HG02840 (cell line): Measurements from ENCODE around the gene CR2.
"Not testable (repeated sequence)": the region's sequence is repeated elsewhere in the genome, so short reads cannot be mapped to it uniquely, and the experiment has no call there.

Experiments
- ATAC-seq: cut with Tn5 transposase; IDR thresholded peaks from one replicate; pipeline ENCODE4 v1.9.1; 2021; ENCODE audit warnings: mild to moderate bottlenecking, moderate library complexity, moderate number of reproducible peaks; ENCODE audit not compliant: unreplicated experiment, low FRiP score

CR2 gene

GRCh38 chr1:207440626-207441025 lies 13.5 kb upstream of the CR2 start:
- ATAC-seq, result no peak

GRCh38 chr1:207444514-207445217 lies 9.5 kb upstream of the CR2 start:
- ATAC-seq, result no peak

GRCh38 chr1:207453710-207454045 lies 450 bp upstream of the CR2 start:
- peak; percentile 14 for ATAC-seq

- ATAC-seq, result no peak
These were observed 1.1 kb downstream of the CR2 start for GRCh38 chr1:207455183-207455754.

GRCh38 chr1:207458414-207458813 lies 4.3 kb downstream of the CR2 start:
- ATAC-seq, result no peak

GRCh38 chr1:207459008-207459407 lies 4.9 kb downstream of the CR2 start:
- ATAC-seq, result no peak

DNA sequence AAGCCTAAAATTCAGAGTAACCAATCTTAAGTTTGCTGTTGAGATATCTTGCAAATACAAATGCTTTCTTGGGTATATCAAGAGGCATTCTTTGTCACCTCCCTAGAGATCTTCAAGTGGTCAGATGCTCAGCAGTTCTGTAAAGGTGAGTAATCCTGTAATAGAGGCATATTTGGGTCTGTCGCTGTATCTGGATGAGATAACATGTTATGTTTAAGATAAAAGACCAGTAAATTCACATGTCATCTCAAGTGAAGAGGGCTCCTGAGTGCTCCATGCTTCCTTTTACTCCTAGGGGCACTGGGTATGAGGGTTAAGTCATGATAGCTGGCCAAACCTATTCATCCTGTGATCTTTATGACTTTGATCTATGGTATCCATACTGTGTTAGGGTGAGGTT lies 7.5 kb downstream of the CR2 start:
- ATAC-seq, result no peak

GRCh38 chr1:207462535-207462934 lies 8.4 kb downstream of the CR2 start:
- ATAC-seq, result no peak

GRCh38 chr1:207463021-207463420 lies 8.9 kb downstream of the CR2 start:
- ATAC-seq, result no peak

DNA sequence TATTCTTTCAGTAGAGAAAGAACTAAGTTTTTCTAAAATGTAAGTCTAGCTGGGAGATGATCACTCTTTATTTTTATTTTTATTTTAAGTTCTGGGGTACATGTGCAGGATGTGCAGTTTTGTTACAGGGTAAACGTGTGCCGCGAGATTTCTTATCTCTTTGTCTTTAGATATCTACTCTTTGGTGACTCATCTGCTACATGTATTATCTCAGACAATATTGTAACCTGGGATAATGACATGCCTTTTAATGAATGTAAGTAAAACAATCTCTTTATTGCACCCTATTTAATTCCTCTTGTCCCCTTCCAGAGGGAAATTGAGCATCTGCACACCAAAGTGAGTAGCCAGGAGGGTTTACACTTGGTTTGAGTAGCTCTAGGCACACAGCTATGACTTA lies 9.4 kb downstream of the CR2 start:
- ATAC-seq, result no peak

DNA sequence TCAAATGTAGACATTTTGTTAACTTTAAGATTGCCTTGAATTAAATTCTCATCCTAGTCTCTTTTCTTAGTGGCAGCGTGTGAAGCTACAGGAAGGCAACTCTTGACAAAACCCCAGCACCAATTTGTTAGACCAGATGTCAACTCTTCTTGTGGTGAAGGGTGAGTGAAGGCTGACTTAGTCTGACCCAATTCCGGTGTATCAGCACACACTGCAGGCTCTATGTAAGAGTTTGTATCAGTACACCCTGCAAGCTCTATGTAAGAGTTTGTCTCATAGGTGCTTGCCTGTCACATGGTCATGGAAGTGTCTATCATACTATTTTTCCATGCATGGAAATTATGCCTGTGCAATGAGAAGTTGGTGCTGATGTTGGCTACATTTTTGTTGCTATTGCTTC lies 16.8 kb downstream of the CR2 start:
- ATAC-seq, result no peak

GRCh38 chr1:207474210-207474609 lies 20.1 kb downstream of the CR2 start:
- ATAC-seq, result no peak

- ATAC-seq, result no peak
These were observed 32.1 kb downstream of the CR2 start for GRCh38 chr1:207486198-207486597.

GRCh38 chr1:207487636-207488035 lies 33.5 kb downstream of the CR2 start:
- no peak for ATAC-seq

DNA sequence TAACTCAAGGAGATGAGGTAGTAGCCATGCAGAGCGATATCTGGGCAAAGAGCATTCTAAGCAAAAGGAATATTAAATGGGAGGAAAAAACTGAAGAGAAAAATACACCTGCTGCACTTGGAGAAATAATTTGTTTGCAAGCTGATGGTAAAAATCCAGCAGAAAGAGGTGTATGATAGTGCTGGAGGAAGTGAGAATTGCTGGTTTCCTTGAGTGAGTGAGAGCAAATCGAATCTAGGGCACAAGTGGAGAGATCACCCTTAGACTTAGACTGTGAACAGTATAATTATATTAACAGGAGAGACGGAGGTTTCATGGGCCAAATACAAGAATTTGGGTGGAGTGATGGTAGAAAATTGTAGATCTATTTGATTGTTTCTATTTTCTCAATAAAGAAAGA lies 39.1 kb downstream of the CR2 start:
- no peak for ATAC-seq

DNA sequence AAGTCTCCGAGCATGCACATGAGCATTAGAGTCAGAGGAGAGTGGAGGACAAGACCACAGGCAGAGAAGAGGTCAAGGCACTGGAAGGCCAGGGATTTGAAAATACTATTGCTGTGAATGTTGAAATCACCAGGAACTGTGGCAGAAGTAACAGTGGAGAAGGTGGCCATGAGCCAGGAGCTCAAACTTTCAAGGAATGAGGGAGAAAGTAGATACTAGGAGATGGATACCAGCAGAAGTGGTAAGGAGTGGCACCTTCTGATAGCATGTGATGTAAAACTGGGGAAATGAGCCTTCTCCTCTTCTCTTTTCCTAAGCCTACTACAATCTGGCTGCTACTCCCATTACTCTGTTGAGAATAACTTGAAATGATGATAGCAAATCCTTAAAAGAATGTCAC lies 40.0 kb downstream of the CR2 start:
- no peak for ATAC-seq

- ATAC-seq, result not testable (repeated sequence)
These were observed 41.2 kb downstream of the CR2 start for GRCh38 chr1:207495281-207495680.

DNA sequence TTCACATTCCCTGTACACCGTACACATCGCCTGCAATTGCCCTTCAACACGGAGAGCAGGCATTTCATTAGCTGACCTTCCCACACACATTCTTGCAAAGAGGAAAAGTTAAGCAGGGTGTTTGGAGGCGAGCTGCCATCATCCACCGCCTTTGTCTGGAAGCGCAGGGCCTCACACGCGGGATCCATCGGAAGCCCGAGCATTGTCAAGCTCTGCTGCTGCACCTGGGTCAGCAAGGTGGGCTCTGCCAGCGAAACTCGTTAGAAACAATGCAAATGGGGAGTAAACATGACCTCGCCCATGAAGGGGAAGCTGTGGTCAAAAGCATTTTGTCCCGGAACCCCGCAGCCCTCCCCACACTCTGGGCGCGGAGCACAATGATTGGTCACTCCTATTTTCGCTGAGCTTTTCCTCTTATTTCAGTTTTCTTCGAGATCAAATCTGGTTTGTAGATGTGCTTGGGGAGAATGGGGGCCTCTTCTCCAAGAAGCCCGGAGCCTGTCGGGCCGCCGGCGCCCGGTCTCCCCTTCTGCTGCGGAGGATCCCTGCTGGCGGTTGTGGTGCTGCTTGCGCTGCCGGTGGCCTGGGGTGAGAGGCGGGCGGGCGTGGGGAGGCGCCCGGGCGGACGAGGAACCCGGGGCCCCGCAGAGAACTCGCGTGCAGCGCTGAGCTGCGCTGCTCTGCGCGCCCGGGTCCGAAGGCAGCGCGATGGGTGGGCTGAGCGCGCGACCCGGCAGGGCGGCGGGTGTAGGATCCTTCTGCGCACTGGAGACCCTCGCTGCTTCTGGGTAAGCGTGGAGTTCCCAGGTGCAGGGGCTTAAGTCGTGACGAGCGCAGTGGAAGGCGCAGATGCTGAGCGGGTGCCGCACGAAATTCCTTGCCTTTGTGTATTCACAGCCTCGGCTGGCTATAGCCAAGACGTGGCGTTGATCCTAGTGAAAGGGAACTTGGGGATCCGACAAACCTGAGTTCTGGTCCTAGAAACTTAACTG lies 42.0 kb downstream of the CR2 start, which contains the start of gene CR1:
Gene CR1, plus strand, starts transcription at position 357 of the 992 bp plus-strand sequence. Its CDS starts 111 bp downstream, at position 468.
- peak; percentile 43 for ATAC-seq

GRCh38 chr1:207497941-207498340 lies 43.8 kb downstream of the CR2 start:
- ATAC-seq, result no peak

DNA sequence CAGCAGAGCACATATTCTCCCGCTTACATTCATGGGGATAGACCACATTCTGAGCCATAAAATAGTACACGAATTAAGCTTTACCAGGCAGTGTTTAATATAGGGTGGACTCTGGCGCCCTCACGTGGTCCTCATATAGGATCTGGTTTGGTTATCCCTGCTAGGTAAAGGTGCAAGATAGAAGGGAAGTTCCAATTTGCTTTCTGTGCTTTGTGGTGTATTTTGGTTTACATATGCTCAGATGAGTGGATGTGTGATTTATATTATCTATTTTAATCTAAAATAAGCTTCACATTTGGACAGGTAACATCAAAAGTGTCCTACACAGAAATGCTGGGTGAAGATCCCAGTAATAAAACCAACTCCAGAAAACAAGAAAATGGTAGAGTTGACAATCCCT lies 45.4 kb downstream of the CR2 start:
- ATAC-seq, result no peak

DNA sequence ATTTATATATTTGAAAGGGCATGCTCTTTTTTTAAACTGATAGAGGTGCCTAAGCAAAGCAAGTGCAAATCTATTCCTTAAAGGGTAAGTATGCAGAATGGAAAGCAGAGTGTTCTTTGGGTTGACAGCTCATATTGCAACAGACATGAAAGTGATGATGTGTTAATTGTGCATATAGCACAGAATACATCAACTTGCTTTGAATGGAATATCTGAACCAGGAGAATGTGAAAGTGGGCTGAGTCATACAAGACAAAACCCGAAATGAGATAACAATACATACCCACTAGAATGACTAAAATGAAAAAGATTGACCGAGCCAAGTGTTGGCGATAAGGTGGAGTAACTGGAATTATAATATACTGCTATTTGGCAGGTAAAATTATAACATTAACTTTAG lies 46.2 kb downstream of the CR2 start:
- ATAC-seq, result no peak
